ENCODE data around the gene RGL3.
"Not testable (repeated sequence)": the region's sequence is repeated elsewhere in the genome, so short reads cannot be mapped to it uniquely, and the experiment has no call there.

Gene RGL3, protein sequence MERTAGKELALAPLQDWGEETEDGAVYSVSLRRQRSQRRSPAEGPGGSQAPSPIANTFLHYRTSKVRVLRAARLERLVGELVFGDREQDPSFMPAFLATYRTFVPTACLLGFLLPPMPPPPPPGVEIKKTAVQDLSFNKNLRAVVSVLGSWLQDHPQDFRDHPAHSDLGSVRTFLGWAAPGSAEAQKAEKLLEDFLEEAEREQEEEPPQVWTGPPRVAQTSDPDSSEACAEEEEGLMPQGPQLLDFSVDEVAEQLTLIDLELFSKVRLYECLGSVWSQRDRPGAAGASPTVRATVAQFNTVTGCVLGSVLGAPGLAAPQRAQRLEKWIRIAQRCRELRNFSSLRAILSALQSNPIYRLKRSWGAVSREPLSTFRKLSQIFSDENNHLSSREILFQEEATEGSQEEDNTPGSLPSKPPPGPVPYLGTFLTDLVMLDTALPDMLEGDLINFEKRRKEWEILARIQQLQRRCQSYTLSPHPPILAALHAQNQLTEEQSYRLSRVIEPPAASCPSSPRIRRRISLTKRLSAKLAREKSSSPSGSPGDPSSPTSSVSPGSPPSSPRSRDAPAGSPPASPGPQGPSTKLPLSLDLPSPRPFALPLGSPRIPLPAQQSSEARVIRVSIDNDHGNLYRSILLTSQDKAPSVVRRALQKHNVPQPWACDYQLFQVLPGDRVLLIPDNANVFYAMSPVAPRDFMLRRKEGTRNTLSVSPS

GRCh38 chr19:11418549-11419506, at the start of gene RGL3:
RGL3 (minus strand) TSS chr19:11419314; CDS start chr19:11419278, 36 bp downstream.
- Mint-ChIP-seq H3K4me1 (peaks cover 40 to 51% of the 10 kb centered on the region in 2 donors), H3K36me3 (no peaks in the 10 kb centered on the region), H3K27ac (peak within 1 kb of the TSS; percentile 4), H3K4me3 (peak within 1 kb of the TSS; percentile 66 to 72), H3K27me3 (peaks cover 30 to 39% of the 10 kb centered on the region in 2 donors), H3K9me3 (no peaks in the 10 kb centered on the region)
- ATAC-seq (replicated peaks) (no peak), DNase-seq (no peak)

DNA sequence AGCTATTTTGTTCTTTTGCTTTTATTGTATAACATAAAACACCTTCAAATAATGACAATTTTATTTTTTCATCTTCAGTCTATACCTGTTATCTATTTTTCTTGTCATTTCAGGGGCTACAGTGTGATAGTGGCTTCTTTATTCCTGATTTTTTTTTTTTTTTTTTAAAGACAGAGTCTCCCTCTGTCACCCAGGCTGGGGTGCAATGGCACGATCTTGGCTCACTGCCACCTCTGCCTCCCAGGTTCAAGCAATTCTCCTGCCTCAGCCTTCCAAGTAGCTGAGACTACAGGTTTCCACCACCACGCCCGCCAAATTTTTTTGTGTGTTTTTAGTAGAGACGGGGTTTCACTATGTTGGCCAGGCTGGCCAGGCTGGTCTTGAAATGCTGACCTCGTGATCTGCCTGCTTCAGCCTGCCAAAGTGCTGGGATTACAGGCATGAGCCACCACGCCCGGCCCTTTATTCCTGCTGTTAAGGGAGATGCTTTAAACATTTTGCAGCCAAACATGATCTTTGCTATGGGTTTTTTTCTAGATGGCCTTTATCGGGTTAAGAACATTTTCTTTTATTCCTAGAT, 49.2 kb upstream of the RGL3 start:
- peaks cover 5 to 12% of the 10 kb centered on the region in 2 donors for H3K27me3 Mint-ChIP-seq
- H3K36me3 Mint-ChIP-seq; ATAC-seq (replicated peaks); H3K9me3 Mint-ChIP-seq; H3K27ac Mint-ChIP-seq; DNase-seq; H3K4me1 Mint-ChIP-seq; H3K4me3 Mint-ChIP-seq: not testable (repeated sequence)

- Mint-ChIP-seq H3K36me3 (no peaks in the 10 kb centered on the region), H3K4me1 (no peaks in the 10 kb centered on the region), H3K4me3 (no peak overlapping the region), H3K9me3 (no peaks in the 10 kb centered on the region), H3K27ac (no peak overlapping the region), H3K27me3 (peaks cover under 1 to 4% of the 10 kb centered on the region in 2 donors)
- DNase-seq, result no peak
- ATAC-seq (replicated peaks), result no peak
Observed at GRCh38 chr19:11465600-11465999, 46.5 kb upstream of the RGL3 start.

GRCh38 chr19:11464333-11465265, 45.5 kb upstream of the RGL3 start:
- H3K27me3 Mint-ChIP-seq, result peaks cover 11 to 14% of the 10 kb centered on the region in 2 donors
- no peak for ATAC-seq (replicated peaks)

DNA sequence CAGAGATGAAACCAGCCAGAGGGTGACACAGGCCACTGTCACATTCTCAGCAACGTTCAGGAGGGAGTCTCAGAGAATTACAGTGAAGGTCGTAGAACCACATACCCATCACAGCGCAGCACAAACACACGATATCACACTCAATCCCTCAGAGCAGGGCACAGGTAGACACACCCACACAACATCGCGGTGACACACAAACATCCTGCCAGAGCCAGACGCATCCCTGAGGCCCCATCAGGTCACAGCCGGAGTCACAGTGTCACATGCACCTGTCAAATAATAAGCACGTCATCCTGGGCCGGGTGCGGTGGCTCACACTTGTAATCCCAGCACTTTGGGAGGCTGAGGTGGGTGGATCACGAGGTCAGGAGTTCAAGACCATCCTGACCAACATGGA, 44.3 kb upstream of the RGL3 start:
- no peak for DNase-seq
- Mint-ChIP-seq H3K36me3 (no peaks in the 10 kb centered on the region), H3K27ac (no peak overlapping the region), H3K9me3 (no peaks in the 10 kb centered on the region), H3K4me1 (no peaks in the 10 kb centered on the region), H3K4me3 (no peak overlapping the region), H3K27me3 (peaks cover 12 to 18% of the 10 kb centered on the region in 2 donors)
- ATAC-seq (replicated peaks), result peak in 1 of 2 donors; percentile 16

More at GRCh38 chr19:11464333-11465265, 45.5 kb upstream of the RGL3 start:
- Mint-ChIP-seq H3K4me1 (no peaks in the 10 kb centered on the region), H3K4me3 (no peak overlapping the region), H3K9me3 (no peaks in the 10 kb centered on the region), H3K27ac (no peak overlapping the region), H3K36me3 (no peaks in the 10 kb centered on the region)
- no peak for DNase-seq

GRCh38 chr19:11461453-11461852, 42.3 kb upstream of the RGL3 start:
- Mint-ChIP-seq H3K27me3 (peaks cover 12 to 31% of the 10 kb centered on the region in 2 donors), H3K4me3 (no peak overlapping the region), H3K36me3 (no peaks in the 10 kb centered on the region), H3K9me3 (no peaks in the 10 kb centered on the region), H3K4me1 (no peaks in the 10 kb centered on the region), H3K27ac (no peak overlapping the region)
- DNase-seq (no peak), ATAC-seq (replicated peaks) (no peak)

DNA sequence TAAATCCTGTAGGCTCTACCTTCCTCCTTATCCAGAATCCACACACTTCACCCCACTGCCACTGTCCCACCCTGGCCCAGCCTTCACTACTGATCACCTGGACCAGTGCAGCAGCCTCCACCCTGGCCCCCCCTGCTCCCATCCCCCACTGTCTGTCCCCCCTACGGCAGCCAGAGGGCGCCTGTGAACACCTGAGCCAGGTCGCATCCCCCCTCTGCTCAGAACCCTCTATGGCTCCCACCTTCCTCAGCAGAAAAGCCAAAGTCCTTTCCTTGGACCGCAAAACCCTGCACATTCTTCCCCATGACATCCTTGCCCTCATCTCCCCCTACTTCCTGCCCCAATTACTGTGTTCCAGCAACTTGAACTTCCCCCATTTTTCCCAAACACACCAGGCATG, 41.1 kb upstream of the RGL3 start:
- ATAC-seq (replicated peaks) (no peak), DNase-seq (no peak)
- H3K4me3 Mint-ChIP-seq, result no peak overlapping the region
- no peaks in the 10 kb centered on the region for H3K9me3 Mint-ChIP-seq
- H3K36me3 Mint-ChIP-seq, result no peaks in the 10 kb centered on the region
- no peak overlapping the region for H3K27ac Mint-ChIP-seq
- peaks cover 12 to 31% of the 10 kb centered on the region in 2 donors for H3K27me3 Mint-ChIP-seq
- no peaks in the 10 kb centered on the region for H3K4me1 Mint-ChIP-seq

DNA sequence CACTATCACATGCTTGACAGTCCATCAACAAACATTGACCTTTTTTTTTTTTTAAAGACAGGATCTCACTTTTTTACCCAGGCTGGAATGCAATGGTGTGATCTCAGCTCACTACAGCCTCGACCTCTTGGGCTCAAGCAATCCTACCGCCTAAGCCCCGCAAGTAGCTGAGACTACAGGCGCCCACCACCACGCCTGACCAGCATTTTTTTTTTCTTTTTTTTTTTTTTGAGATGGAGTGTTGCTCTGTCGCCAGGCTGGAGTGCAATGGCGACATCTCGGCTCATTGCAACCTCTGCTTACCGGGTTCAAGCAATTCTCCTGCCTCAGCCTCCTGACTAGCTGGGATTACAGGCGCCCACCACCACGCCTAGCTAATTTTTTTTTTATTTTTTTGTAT, 39.8 kb upstream of the RGL3 start:
- not testable (repeated sequence) for H3K36me3 Mint-ChIP-seq; ATAC-seq (replicated peaks); H3K27ac Mint-ChIP-seq

GRCh38 chr19:11458236-11458900, 39.3 kb upstream of the RGL3 start:
- Mint-ChIP-seq H3K4me1 (no peaks in the 10 kb centered on the region), H3K9me3 (no peaks in the 10 kb centered on the region), H3K36me3 (no peaks in the 10 kb centered on the region), H3K27me3 (peaks cover 12 to 31% of the 10 kb centered on the region in 2 donors), H3K27ac (no peak overlapping the region), H3K4me3 (no peak overlapping the region)
- no peak for DNase-seq
- no peak for ATAC-seq (replicated peaks)

More for the DNA sequence above, 39.8 kb upstream of the RGL3 start:
- H3K9me3 Mint-ChIP-seq, H3K4me3 Mint-ChIP-seq, H3K4me1 Mint-ChIP-seq, DNase-seq: not testable (repeated sequence)
- peaks cover 12 to 31% of the 10 kb centered on the region in 2 donors for H3K27me3 Mint-ChIP-seq

- no peaks in the 10 kb centered on the region for H3K36me3 Mint-ChIP-seq
- no peak overlapping the region for H3K4me3 Mint-ChIP-seq
- ATAC-seq (replicated peaks), result no peak
- peaks cover 12 to 31% of the 10 kb centered on the region in 2 donors for H3K27me3 Mint-ChIP-seq
- H3K27ac Mint-ChIP-seq, result no peak overlapping the region
- H3K9me3 Mint-ChIP-seq, result no peaks in the 10 kb centered on the region
- H3K4me1 Mint-ChIP-seq, result no peaks in the 10 kb centered on the region
- no peak for DNase-seq
Observed at GRCh38 chr19:11457831-11458230, 38.7 kb upstream of the RGL3 start.

- Mint-ChIP-seq H3K27ac (no peak overlapping the region), H3K27me3 (peaks cover 12 to 31% of the 10 kb centered on the region in 2 donors), H3K4me1 (peaks cover 0 to 2% of the 10 kb centered on the region in 2 donors), H3K4me3 (no peak overlapping the region), H3K36me3 (no peaks in the 10 kb centered on the region), H3K9me3 (no peaks in the 10 kb centered on the region)
- ATAC-seq (replicated peaks) (no peak), DNase-seq (no peak)
Observed at GRCh38 chr19:11457115-11457514, 38.0 kb upstream of the RGL3 start.

DNA sequence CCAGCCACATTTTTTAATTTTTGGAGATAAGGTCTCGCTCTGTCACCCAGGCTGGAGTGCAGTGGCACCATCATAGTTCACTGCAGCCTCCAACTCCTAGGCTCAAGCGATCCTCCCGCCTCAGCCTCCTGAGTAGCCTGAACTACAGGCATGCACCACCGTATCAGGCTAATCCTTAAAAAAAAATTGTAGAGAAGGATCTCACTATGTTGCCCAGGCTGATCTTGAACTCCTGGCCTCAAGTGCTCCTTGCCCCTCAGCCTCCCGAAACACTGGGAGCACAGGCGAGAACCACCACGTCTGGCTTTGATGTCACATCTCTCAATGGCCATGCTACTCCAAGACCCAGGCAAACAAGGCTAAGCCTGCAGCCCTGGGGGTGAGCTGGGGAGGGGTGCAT, 37.5 kb upstream of the RGL3 start:
- no peak for DNase-seq
- H3K36me3 Mint-ChIP-seq, result no peaks in the 10 kb centered on the region
- ATAC-seq (replicated peaks), result no peak
- no peaks in the 10 kb centered on the region for H3K9me3 Mint-ChIP-seq
- no peak overlapping the region for H3K4me3 Mint-ChIP-seq
- H3K4me1 Mint-ChIP-seq, result peaks cover 0 to 2% of the 10 kb centered on the region in 2 donors
- H3K27ac Mint-ChIP-seq, result no peak overlapping the region
- peaks cover 12 to 31% of the 10 kb centered on the region in 2 donors for H3K27me3 Mint-ChIP-seq

- peaks cover 7 to 22% of the 10 kb centered on the region in 2 donors for H3K27me3 Mint-ChIP-seq
- H3K27ac Mint-ChIP-seq, H3K4me3 Mint-ChIP-seq: not testable (repeated sequence)
Observed at GRCh38 chr19:11455233-11455554, 36.1 kb upstream of the RGL3 start.

More at GRCh38 chr19:11455233-11455554, 36.1 kb upstream of the RGL3 start:
- H3K4me1 Mint-ChIP-seq; H3K36me3 Mint-ChIP-seq; H3K9me3 Mint-ChIP-seq; DNase-seq; ATAC-seq (replicated peaks): not testable (repeated sequence)
